ENCODE results near the gene PSMB7. TPM values are rescaled to one million over a fixed set of nuclear protein-coding genes. Genes with fewer than 3 reads are reported as not detected.

PSMB7 gene
- total RNA-seq: 100 to 1,000 TPM; 155 to 170 TPM

- Mint-ChIP-seq H3K9me3 (peaks cover 1% of the 10 kb centered on the region), H3K36me3 (ENCODE audit: low read depth) (peaks cover 38% of the 10 kb centered on the region), H3K27me3 (no peaks in the 10 kb centered on the region), H3K4me3 (peak within 1 kb of the TSS; percentile 94), H3K4me1 (ENCODE audit: low read depth) (peaks cover 33% of the 10 kb centered on the region), H3K27ac (peak within 1 kb of the TSS; percentile 96)
- TF ChIP-seq, protein P1, sequence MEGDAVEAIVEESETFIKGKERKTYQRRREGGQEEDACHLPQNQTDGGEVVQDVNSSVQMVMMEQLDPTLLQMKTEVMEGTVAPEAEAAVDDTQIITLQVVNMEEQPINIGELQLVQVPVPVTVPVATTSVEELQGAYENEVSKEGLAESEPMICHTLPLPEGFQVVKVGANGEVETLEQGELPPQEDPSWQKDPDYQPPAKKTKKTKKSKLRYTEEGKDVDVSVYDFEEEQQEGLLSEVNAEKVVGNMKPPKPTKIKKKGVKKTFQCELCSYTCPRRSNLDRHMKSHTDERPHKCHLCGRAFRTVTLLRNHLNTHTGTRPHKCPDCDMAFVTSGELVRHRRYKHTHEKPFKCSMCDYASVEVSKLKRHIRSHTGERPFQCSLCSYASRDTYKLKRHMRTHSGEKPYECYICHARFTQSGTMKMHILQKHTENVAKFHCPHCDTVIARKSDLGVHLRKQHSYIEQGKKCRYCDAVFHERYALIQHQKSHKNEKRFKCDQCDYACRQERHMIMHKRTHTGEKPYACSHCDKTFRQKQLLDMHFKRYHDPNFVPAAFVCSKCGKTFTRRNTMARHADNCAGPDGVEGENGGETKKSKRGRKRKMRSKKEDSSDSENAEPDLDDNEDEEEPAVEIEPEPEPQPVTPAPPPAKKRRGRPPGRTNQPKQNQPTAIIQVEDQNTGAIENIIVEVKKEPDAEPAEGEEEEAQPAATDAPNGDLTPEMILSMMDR (IDR thresholded peaks at IDR 0.05): peak; percentile 93
- ATAC-seq (peak; percentile 95), DNase-seq (peak; percentile 99)
- intact Hi-C loops (cut with micrococcal nuclease): no loop called here
- ChIA-PET POLR2A (interaction anchor here (0.6 to 0.9 kb wide), 4 partner anchors 11 to 1211 kb away, joined by 3 read pairs; no protein-coding TSS in a partner anchor), CTCF (interaction anchor here (0.6 to 9.4 kb wide), 3 partner anchors 15 to 122 kb away, joined by 3 to 93 read pairs (median 3); no protein-coding TSS in a partner anchor)
These were observed at the start of gene PSMB7 for GRCh38 chr9:124415102-124415851. TSS of gene PSMB7 (minus strand) at chr9:124415442. CDS start at chr9:124415425, 17 bp downstream.

DNA sequence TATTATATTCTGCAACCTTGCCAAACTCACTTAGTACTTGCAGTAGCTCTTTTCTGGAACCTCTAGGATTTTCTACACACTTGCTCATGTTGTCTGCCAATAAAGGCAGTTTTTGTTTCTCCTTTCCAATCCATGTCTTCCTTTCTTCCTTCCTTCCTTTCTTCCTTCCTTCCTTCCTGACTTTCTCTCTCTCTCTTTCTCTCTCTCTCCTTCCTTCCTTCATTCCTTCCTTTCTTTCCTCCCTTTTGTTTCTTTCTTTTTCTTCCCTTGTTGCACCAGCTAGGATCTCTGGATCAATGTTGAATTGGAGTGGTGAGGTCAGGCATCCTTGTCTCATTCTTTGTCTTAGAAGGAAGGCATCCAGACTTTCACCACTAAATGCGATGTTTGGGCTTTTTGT lies 47.5 kb upstream of the PSMB7 start:
- Mint-ChIP-seq H3K36me3 (ENCODE audit: low read depth) (no peaks in the 10 kb centered on the region), H3K27ac (no peak overlapping the region), H3K9me3 (no peaks in the 10 kb centered on the region), H3K27me3 (peaks cover 6% of the 10 kb centered on the region), H3K4me1 (ENCODE audit: low read depth) (no peaks in the 10 kb centered on the region), H3K4me3 (no peak overlapping the region)
- TF ChIP-seq, protein P1 (IDR thresholded peaks at IDR 0.05): no peak
- ChIA-PET POLR2A (no interaction called here), CTCF (interaction anchor here (1.1 kb wide), 1 partner anchor 336 kb away, joined by 3 read pairs; no protein-coding TSS in a partner anchor)
- ATAC-seq (no peak), DNase-seq (no peak)
- intact Hi-C loops (cut with micrococcal nuclease): no loop called here

DNA sequence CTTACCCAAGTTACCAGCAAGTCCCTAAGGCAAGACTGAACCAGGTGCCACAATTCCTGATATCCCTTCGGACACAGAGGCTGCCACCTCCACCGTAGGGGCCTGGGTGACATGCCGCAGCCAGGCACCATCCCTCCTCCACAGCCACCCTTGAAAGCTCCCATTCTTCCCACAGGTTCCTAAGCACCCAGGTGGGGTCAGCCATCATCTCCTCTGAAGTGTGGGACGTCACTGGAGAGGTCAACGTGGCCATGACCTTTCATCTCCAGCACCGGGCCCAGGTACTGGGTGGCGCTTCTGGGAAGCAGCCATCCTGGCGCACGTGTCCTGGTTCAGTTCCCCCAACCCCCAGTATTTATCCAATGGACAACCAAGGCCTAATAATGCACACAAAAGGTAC lies 43.2 kb upstream of the PSMB7 start:
- ATAC-seq (no peak), DNase-seq (no peak)
- intact Hi-C loops (cut with micrococcal nuclease): no loop called here
- no peaks in the 10 kb centered on the region for H3K4me1 Mint-ChIP-seq (ENCODE audit: low read depth)
- POLR2A ChIA-PET: no interaction called here
- H3K4me3 Mint-ChIP-seq: no peak overlapping the region
- CTCF ChIA-PET: interaction anchor here (1.9 kb wide), 1 partner anchor 11 kb away, joined by 4 read pairs; no protein-coding TSS in a partner anchor
- TF ChIP-seq, protein P1 (IDR thresholded peaks at IDR 0.05): no peak
- no peak overlapping the region for H3K27ac Mint-ChIP-seq
- no peaks in the 10 kb centered on the region for H3K36me3 Mint-ChIP-seq (ENCODE audit: low read depth)
- H3K27me3 Mint-ChIP-seq: peaks cover 3% of the 10 kb centered on the region
- no peaks in the 10 kb centered on the region for H3K9me3 Mint-ChIP-seq

GRCh38 chr9:124457887-124458431 lies 42.7 kb upstream of the PSMB7 start:
- H3K9me3 Mint-ChIP-seq: no peaks in the 10 kb centered on the region
- CTCF ChIA-PET: interaction anchor here (1.9 kb wide), 1 partner anchor 10 kb away, joined by 4 read pairs; no protein-coding TSS in a partner anchor
- TF ChIP-seq, protein P1 (IDR thresholded peaks at IDR 0.05): no peak
- POLR2A ChIA-PET: no interaction called here
- peaks cover 3% of the 10 kb centered on the region for H3K27me3 Mint-ChIP-seq
- H3K4me3 Mint-ChIP-seq: no peak overlapping the region
- no peak overlapping the region for H3K27ac Mint-ChIP-seq
- H3K36me3 Mint-ChIP-seq (ENCODE audit: low read depth): no peaks in the 10 kb centered on the region
- DNase-seq (no peak), ATAC-seq (no peak)
- intact Hi-C loops (cut with micrococcal nuclease): no loop called here
- no peaks in the 10 kb centered on the region for H3K4me1 Mint-ChIP-seq (ENCODE audit: low read depth)
